GDM1 (cell line): ENCODE results near the gene TNNI3.
"Not testable (repeated sequence)": the region's sequence is repeated elsewhere in the genome, so short reads cannot be mapped to it uniquely, and the experiment has no call there.

ENCODE experiments used
- DNase-seq: peaks from one replicate; lab custom pipeline; 2025; lab: John Stamatoyannopoulos, UW

The TNNI3 gene

GRCh38 chr19:55157064-55157908 lies at the start of gene TNNI3:
Gene TNNI3 (minus strand): TSS chr19:55157732. CDS start chr19:55157589, 143 bp downstream.
- no peak for DNase-seq

- DNase-seq = peak; percentile 45
Measured at GRCh38 chr19:55206664-55207500, 49.4 kb upstream of the TNNI3 start.

- DNase-seq = not testable (repeated sequence)
Measured at GRCh38 chr19:55202199-55202598, 44.7 kb upstream of the TNNI3 start.

- DNase-seq = no peak
Measured at GRCh38 chr19:55199620-55200204, 42.2 kb upstream of the TNNI3 start.

GRCh38 chr19:55198651-55199050 lies 41.1 kb upstream of the TNNI3 start:
- DNase-seq = no peak

GRCh38 chr19:55197528-55197927 lies 40.0 kb upstream of the TNNI3 start:
- DNase-seq = no peak

GRCh38 chr19:55196803-55197202 lies 39.3 kb upstream of the TNNI3 start:
- DNase-seq = no peak

GRCh38 chr19:55193481-55193880 lies 35.9 kb upstream of the TNNI3 start:
- no peak for DNase-seq

- DNase-seq = no peak
Measured at GRCh38 chr19:55189403-55189835, 31.9 kb upstream of the TNNI3 start.

- DNase-seq = no peak
Measured at GRCh38 chr19:55188625-55189024, 31.1 kb upstream of the TNNI3 start.

- DNase-seq = no peak
Measured at GRCh38 chr19:55186080-55186479, 28.5 kb upstream of the TNNI3 start.

GRCh38 chr19:55181740-55182139 lies 24.2 kb upstream of the TNNI3 start:
- DNase-seq = no peak

- DNase-seq = peak; percentile 16
Measured at GRCh38 chr19:55179606-55180484, 22.3 kb upstream of the TNNI3 start, which contains the start of gene SYT5. Gene SYT5 (minus strand): TSS chr19:55180289. CDS start chr19:55179041, 1,248 bp downstream.

GRCh38 chr19:55178781-55179599 lies 21.5 kb upstream of the TNNI3 start:
- DNase-seq = peak; percentile 68

- DNase-seq = no peak
Measured at GRCh38 chr19:55176076-55176475, 18.5 kb upstream of the TNNI3 start.

- no peak for DNase-seq
Measured at GRCh38 chr19:55175117-55175867, 17.8 kb upstream of the TNNI3 start.

GRCh38 chr19:55174425-55175116 lies 17.0 kb upstream of the TNNI3 start:
- no peak for DNase-seq

GRCh38 chr19:55173714-55174409 lies 16.3 kb upstream of the TNNI3 start:
- peak; percentile 63 for DNase-seq
